LNCaP clone FGC (cell line): ENCODE data around the gene RNFT1.
"Not testable (repeated sequence)": the region's sequence is repeated elsewhere in the genome, so short reads cannot be mapped to it uniquely, and the experiment has no call there.

Experiments used
- DNase-seq: peaks from one replicate; pipeline ENCODE4 v3.0.0-alpha.2; 2011; ENCODE audit warnings: low read depth
- H3K4me3 ChIP-seq: 2 replicates; pipeline ENCODE4 v1.5.1; 2011; ENCODE audit warnings: mild to moderate bottlenecking, low read depth, low read length, control low read depth
- CTCF ChIP-seq: IDR thresholded peaks from 2 replicates; pipeline ENCODE4 v1.5.1; 2012; ENCODE audit warnings: mild to moderate bottlenecking; ENCODE audit not compliant: control insufficient read depth, insufficient read depth; ENCODE audit errors: extremely low read depth

Gene RNFT1

GRCh38 chr17:59963738-59964481, 630 bp downstream of the RNFT1 start:
- peak overlapping the region; percentile 97 for H3K4me3 ChIP-seq
- DNase-seq, result no peak

GRCh38 chr17:59962739-59963318, 1.7 kb downstream of the RNFT1 start:
- TF ChIP-seq CTCF, result no peak
- no peak overlapping the region for H3K4me3 ChIP-seq
- DNase-seq, result no peak

More at GRCh38 chr17:59963738-59964481, 630 bp downstream of the RNFT1 start:
- TF ChIP-seq CTCF, result no peak

GRCh38 chr17:59959574-59959973, 5.0 kb downstream of the RNFT1 start:
- not testable (repeated sequence) for DNase-seq, H3K4me3 ChIP-seq

GRCh38 chr17:59954856-59955255, 9.7 kb downstream of the RNFT1 start:
- no peak for DNase-seq
- H3K4me3 ChIP-seq, result no peak overlapping the region
- no peak for TF ChIP-seq CTCF

- TF ChIP-seq CTCF, result no peak
- no peak overlapping the region for H3K4me3 ChIP-seq
- DNase-seq, result no peak
These were observed 14.5 kb downstream of the RNFT1 start for GRCh38 chr17:59950049-59950448.

GRCh38 chr17:59947310-59947709, 17.2 kb downstream of the RNFT1 start:
- not testable (repeated sequence) for H3K4me3 ChIP-seq, DNase-seq

- not testable (repeated sequence) for DNase-seq, H3K4me3 ChIP-seq
These were observed 18.1 kb downstream of the RNFT1 start for GRCh38 chr17:59946433-59946832.

GRCh38 chr17:59941131-59941530, 23.4 kb downstream of the RNFT1 start:
- no peak for TF ChIP-seq CTCF
- H3K4me3 ChIP-seq, result no peak overlapping the region
- DNase-seq, result no peak

- H3K4me3 ChIP-seq, DNase-seq: not testable (repeated sequence)
These were observed 23.8 kb downstream of the RNFT1 start for GRCh38 chr17:59940697-59941096.

- DNase-seq, H3K4me3 ChIP-seq: not testable (repeated sequence)
These were observed 31.2 kb downstream of the RNFT1 start for GRCh38 chr17:59933317-59933716.

GRCh38 chr17:59930768-59931167, 33.8 kb downstream of the RNFT1 start:
- DNase-seq, result not testable (repeated sequence)

GRCh38 chr17:59930121-59930520, 34.4 kb downstream of the RNFT1 start:
- DNase-seq, H3K4me3 ChIP-seq: not testable (repeated sequence)

More at GRCh38 chr17:59930768-59931167, 33.8 kb downstream of the RNFT1 start:
- not testable (repeated sequence) for H3K4me3 ChIP-seq

GRCh38 chr17:59920637-59921036, 43.9 kb downstream of the RNFT1 start:
- DNase-seq, H3K4me3 ChIP-seq: not testable (repeated sequence)
